ENCODE results near the gene CCSER2. TPM values are rescaled to one million over a fixed set of nuclear protein-coding genes. Genes with fewer than 3 reads are reported as not detected.

CCSER2 gene
- total RNA-seq, 1 experiment from 2014 or later, result 28.9 TPM

- BruUV-seq (replicated peaks), result no TSS peak
- H4K20me1 ChIP-seq (ENCODE audit: insufficient read depth), result no peaks in the 10 kb centered on the region
- no peaks in the 10 kb centered on the region for H3K79me2 ChIP-seq (ENCODE audit: insufficient read depth, low read length)
- intact Hi-C loops (cut with micrococcal nuclease), result no loop called here
- H3K4me1 ChIP-seq (ENCODE audit: control insufficient read depth in 1 of 2, insufficient read depth in 2 of 2, low read length in 2 of 2), result no peaks in the 10 kb centered on the region
- H3K27ac ChIP-seq (ENCODE audit: low read depth, low read length), result no peak overlapping the region
- ChIA-PET POLR2A (interaction anchor here (0.6 kb wide), 1 partner anchor 20 kb away, joined by 5 read pairs; no protein-coding TSS in a partner anchor), CTCF (no interaction called here), RAD21 (ENCODE audit: low non-redundant PET in 1 of 2, low total read pairs in 2 of 2, uncharacterized antibody in 2 of 2, unreplicated experiment in 2 of 2) (no interaction called here)
- no peaks in the 10 kb centered on the region for H3K9me2 ChIP-seq (ENCODE audit: insufficient read depth)
- TF ChIP-seq ATF3 (IDR thresholded peaks at IDR 0.05) (no peak), FOSL1 (IDR thresholded peaks at IDR 0.05; ENCODE audit: low read depth) (no peak), ZBTB33 (IDR thresholded peaks at IDR 0.05; ENCODE audit: extremely low read depth, insufficient replicate concordance, low read length) (no peak), POLR2AphosphoS5 (IDR thresholded peaks at IDR 0.05; ENCODE audit: low read depth, low read length) (no peak), SIN3A (IDR thresholded peaks at IDR 0.05; ENCODE audit: low read depth) (no peak), SP1 (IDR thresholded peaks at IDR 0.05; ENCODE audit: low read depth) (no peak), YY1 (IDR thresholded peaks at IDR 0.05; ENCODE audit: extremely low read depth, insufficient replicate concordance, low read depth, low read length) (no peak), ZNF274 (IDR thresholded peaks at IDR 0.05; ENCODE audit: low read depth, low read length) (no peak), EZH2 (IDR thresholded peaks at IDR 0.05) (no peak), CEBPB (IDR thresholded peaks at IDR 0.05; ENCODE audit: low read depth) (no peak), EZH2phosphoT487 (IDR thresholded peaks at IDR 0.05; ENCODE audit: borderline replicate concordance) (no peak)
- ATAC-seq (no peak), DNase-seq (ENCODE audit: low read depth, low spot score) (no peak)
- no peak overlapping the region for H2AFZ ChIP-seq (ENCODE audit: low read depth, low read length, poor library complexity, severe bottlenecking)
- H3K4me3 ChIP-seq (replicated peaks in 1 of 2; ENCODE audit: low read depth in 1 of 2, low read length in 2 of 2), result no peak overlapping the region
- no peak overlapping the region for H3K4me2 ChIP-seq (ENCODE audit: low read length)
- H3K9ac ChIP-seq (ENCODE audit: low read length), result no peak overlapping the region
- no peaks in the 10 kb centered on the region for H3K27me3 ChIP-seq (ENCODE audit: insufficient read depth, low read length)
- H3K36me3 ChIP-seq (ENCODE audit: control insufficient read depth in 1 of 2, insufficient read depth in 2 of 2, low read length in 2 of 2), result no peaks in the 10 kb centered on the region
- H3K9me3 ChIP-seq (ENCODE audit: control insufficient read depth in 1 of 2, insufficient read depth in 1 of 2, low read depth in 1 of 2, low read length in 2 of 2), result 0 out of 4 replicates have a peak, but pooled peaks cover 0 to 4% of the 10 kb centered on the region in 2 experiments
Measured at GRCh38 chr10:84456126-84456525, 127.7 kb downstream of the CCSER2 start.
